Neural cell (in vitro differentiated cells): ENCODE results near the gene TBR1.

Experiments used
- EP300 ChIP-seq: fragments of 450-650 bp; conservative IDR thresholded peaks from 2 replicates; pipeline ENCODE4 v1.6.1; 2014; ENCODE audit warnings: antibody characterized with exemption, mild to moderate bottlenecking, moderate library complexity; ENCODE audit not compliant: poor library complexity, severe bottlenecking
- EZH2 ChIP-seq: fragments of 200-600, 300-800 bp; shearing (Covaris generic), sonication (generic); IDR thresholded peaks from 2 replicates; pipeline ENCODE4 v1.6.1; 2014; ENCODE audit warnings: antibody characterized with exemption, low read length, borderline replicate concordance, mild to moderate bottlenecking; ENCODE audit not compliant: insufficient read depth, poor library complexity, severe bottlenecking
- TAF1 ChIP-seq: IDR thresholded peaks from 2 replicates; pipeline ENCODE4 v1.6.1; 2012; ENCODE audit warnings: low read depth
- TF ChIP-seq, protein P1 (sequence below): fragments of 450-650 bp; IDR thresholded peaks from 2 replicates; pipeline ENCODE4 v1.5.1; 2014; ENCODE audit warnings: antibody characterized with exemption, mild to moderate bottlenecking, moderate library complexity; ENCODE audit not compliant: poor library complexity, severe bottlenecking

DNA sequence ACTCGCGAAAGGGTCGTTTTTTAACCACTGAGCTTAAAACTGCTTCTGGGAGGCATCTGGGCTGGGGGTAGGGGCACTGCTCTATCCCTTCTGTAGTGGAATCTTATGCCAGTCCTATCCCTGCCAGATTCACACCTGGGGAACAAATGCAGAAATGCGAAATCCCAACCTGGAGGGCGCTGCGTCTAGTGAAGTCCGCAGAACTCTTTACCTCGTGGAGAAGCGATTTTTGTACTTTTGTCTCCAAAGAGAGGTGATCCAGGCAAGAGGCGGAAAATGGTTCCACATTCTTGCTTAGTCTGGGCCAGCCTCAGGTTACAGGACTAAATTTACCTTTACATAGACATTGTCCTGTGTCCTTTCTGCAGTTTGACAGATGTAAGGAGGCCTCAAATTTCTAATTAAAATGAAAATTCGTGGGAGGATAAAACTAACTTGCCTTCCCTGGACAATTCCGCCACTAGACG, 10.4 kb downstream of the TBR1 start:
- TF ChIP-seq EP300: no peak
- no peak for TF ChIP-seq EZH2
- TF ChIP-seq, protein P1, sequence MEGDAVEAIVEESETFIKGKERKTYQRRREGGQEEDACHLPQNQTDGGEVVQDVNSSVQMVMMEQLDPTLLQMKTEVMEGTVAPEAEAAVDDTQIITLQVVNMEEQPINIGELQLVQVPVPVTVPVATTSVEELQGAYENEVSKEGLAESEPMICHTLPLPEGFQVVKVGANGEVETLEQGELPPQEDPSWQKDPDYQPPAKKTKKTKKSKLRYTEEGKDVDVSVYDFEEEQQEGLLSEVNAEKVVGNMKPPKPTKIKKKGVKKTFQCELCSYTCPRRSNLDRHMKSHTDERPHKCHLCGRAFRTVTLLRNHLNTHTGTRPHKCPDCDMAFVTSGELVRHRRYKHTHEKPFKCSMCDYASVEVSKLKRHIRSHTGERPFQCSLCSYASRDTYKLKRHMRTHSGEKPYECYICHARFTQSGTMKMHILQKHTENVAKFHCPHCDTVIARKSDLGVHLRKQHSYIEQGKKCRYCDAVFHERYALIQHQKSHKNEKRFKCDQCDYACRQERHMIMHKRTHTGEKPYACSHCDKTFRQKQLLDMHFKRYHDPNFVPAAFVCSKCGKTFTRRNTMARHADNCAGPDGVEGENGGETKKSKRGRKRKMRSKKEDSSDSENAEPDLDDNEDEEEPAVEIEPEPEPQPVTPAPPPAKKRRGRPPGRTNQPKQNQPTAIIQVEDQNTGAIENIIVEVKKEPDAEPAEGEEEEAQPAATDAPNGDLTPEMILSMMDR: peak; percentile 52
- TF ChIP-seq TAF1: no peak
